OCI-LY1 (cell line): Measurements from ENCODE around the gene PIGH.

Experiments
- H2AFZ ChIP-seq: fragments of 200-600 bp; sonication (generic), shearing (Covaris generic); 2 replicates; pipeline ENCODE4 v1.6.0; 2014; ENCODE audit warnings: antibody characterized with exemption, mild to moderate bottlenecking, low read length
- H3F3A ChIP-seq: fragments of 200-600 bp; sonication (generic), shearing (Covaris generic); 2 replicates; pipeline ENCODE4 v1.6.0; 2014; ENCODE audit warnings: mild to moderate bottlenecking, antibody characterized with exemption, low read length, moderate library complexity; ENCODE audit not compliant: insufficient read depth
- H3K27ac ChIP-seq: fragments of 200-600 bp; sonication (generic); 2 replicates; pipeline ENCODE4 v1.5.1; 2014; ENCODE audit warnings: low read length, mixed run types, mild to moderate bottlenecking, low read depth; ENCODE audit not compliant: poor library complexity, severe bottlenecking
- H3K27me3 ChIP-seq: fragments of 200-600 bp; sonication (generic); 2 replicates; pipeline ENCODE4 v1.6.0; 2014; ENCODE audit warnings: antibody characterized with exemption, mild to moderate bottlenecking, low read length, moderate library complexity; ENCODE audit not compliant: insufficient read depth
- H3K36me3 ChIP-seq: fragments of 200-600 bp; sonication (generic); 2 replicates; pipeline ENCODE4 v1.6.1; 2014; ENCODE audit warnings: mild to moderate bottlenecking, antibody characterized with exemption, low read length, moderate library complexity, mixed read lengths; ENCODE audit not compliant: insufficient read depth
- H3K4me1 ChIP-seq: fragments of 200-600 bp; sonication (generic); 2 replicates; pipeline ENCODE4 v1.5.1; 2014; ENCODE audit warnings: mild to moderate bottlenecking, low read length, moderate library complexity; ENCODE audit not compliant: insufficient read depth, severe bottlenecking
- H3K4me2 ChIP-seq: fragments of 200-600 bp; sonication (generic), shearing (Covaris generic); 2 replicates; pipeline ENCODE4 v1.6.1; 2014; ENCODE audit warnings: low read length
- H3K4me3 ChIP-seq: fragments of 200-600 bp; sonication (generic); 2 replicates; pipeline ENCODE4 v1.5.1; 2014; ENCODE audit warnings: low read length, low read depth, mild to moderate bottlenecking, mixed read lengths; ENCODE audit not compliant: poor library complexity, severe bottlenecking
- H3K79me2 ChIP-seq: fragments of 200-600 bp; shearing (Covaris generic); 2 replicates; pipeline ENCODE4 v1.6.1; 2016; ENCODE audit warnings: mixed run types, low read length, mixed read lengths; ENCODE audit not compliant: insufficient read depth
- H3K9ac ChIP-seq: fragments of 200-600 bp; sonication (generic), shearing (Covaris generic); 2 replicates; pipeline ENCODE4 v1.6.1; 2014; ENCODE audit warnings: mild to moderate bottlenecking, low read length, mixed read lengths
- H3K9me2 ChIP-seq: fragments of 200-600 bp; sonication (generic), shearing (Covaris generic); 2 replicates; pipeline ENCODE4 v1.6.1; 2014; ENCODE audit warnings: low read depth, mild to moderate bottlenecking, low read length, mixed read lengths
- H3K9me3 ChIP-seq: fragments of 200-600 bp; shearing (Covaris generic); 2 replicates; pipeline ENCODE4 v1.6.1; 2014; ENCODE audit warnings: low read length, mixed read lengths
- H4K20me1 ChIP-seq: fragments of 200-600 bp; sonication (generic), shearing (Covaris generic); 2 replicates; pipeline ENCODE4 v1.6.0; 2016; ENCODE audit warnings: mild to moderate bottlenecking, low read length; ENCODE audit not compliant: insufficient read depth
- EZH2 ChIP-seq: fragments of 200-600 bp; sonication (generic), shearing (Covaris generic); IDR thresholded peaks from 2 replicates; pipeline ENCODE4 v1.8.0; 2017; ENCODE audit warnings: borderline replicate concordance, mixed run types, mild to moderate bottlenecking, antibody characterized with exemption, low read length, moderate library complexity, mixed read lengths
- TF ChIP-seq, protein P1 (sequence below): fragments of 200-600 bp; sonication (generic), shearing (Covaris generic); IDR thresholded peaks from 2 replicates; pipeline ENCODE4 v1.5.1; 2017; ENCODE audit warnings: mild to moderate bottlenecking, antibody characterized with exemption, low read length, moderate library complexity, mixed read lengths

The PIGH gene

DNA sequence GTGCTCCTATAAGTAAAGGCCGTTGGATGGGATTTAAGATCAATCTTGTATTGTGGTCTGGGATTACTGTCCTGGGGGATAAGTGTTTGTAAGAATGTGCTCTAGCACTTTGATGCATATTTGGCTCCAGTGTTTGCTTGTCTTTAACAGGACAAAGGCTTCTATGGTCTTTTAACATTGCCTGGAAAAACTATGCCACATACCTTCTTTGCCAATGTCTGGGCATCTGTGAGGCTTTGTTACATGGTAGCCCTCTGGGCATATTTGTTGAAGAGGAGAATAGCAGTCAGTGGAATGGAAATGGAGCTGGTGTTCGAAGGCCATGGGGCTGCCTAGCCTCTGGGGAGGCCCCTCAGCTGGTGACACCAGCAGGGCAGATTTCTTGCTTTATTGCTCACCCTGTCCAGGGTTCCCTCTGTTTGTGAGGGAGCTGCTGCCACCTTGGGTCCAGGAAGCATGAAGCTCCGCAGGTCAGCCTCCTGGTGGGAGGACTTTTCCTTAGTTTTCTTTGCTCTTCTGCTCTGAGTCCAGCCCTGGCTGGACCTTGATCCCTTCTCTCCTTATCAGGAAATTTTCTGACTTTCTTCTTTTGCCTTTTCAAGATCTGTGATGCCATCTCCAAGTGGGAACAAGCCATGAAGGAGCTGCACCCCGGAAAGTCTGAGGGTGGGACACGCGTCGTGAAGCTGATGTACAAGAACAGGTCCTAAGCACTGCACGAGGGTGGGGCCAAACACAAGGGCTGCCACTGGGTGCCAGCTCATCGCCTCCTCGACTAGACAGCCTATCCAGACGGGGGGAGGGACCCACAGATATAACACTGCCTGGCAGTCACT lies 19.5 kb downstream of the PIGH start:
- H3K27me3 ChIP-seq, result peaks cover 3% of the 10 kb centered on the region; the same call in 1 of the 2 replicates
- no peaks in the 10 kb centered on the region for H4K20me1 ChIP-seq
- no peak overlapping the region for H2AFZ ChIP-seq
- no peak overlapping the region for H3K9ac ChIP-seq
- H3K4me3 ChIP-seq, result no peak overlapping the region
- no peak overlapping the region for H3K27ac ChIP-seq
- no peaks in the 10 kb centered on the region for H3K9me2 ChIP-seq
- H3F3A ChIP-seq, result no peaks in the 10 kb centered on the region
- TF ChIP-seq EZH2, result no peak
- TF ChIP-seq, protein P1, sequence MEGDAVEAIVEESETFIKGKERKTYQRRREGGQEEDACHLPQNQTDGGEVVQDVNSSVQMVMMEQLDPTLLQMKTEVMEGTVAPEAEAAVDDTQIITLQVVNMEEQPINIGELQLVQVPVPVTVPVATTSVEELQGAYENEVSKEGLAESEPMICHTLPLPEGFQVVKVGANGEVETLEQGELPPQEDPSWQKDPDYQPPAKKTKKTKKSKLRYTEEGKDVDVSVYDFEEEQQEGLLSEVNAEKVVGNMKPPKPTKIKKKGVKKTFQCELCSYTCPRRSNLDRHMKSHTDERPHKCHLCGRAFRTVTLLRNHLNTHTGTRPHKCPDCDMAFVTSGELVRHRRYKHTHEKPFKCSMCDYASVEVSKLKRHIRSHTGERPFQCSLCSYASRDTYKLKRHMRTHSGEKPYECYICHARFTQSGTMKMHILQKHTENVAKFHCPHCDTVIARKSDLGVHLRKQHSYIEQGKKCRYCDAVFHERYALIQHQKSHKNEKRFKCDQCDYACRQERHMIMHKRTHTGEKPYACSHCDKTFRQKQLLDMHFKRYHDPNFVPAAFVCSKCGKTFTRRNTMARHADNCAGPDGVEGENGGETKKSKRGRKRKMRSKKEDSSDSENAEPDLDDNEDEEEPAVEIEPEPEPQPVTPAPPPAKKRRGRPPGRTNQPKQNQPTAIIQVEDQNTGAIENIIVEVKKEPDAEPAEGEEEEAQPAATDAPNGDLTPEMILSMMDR, result no peak
- H3K4me1 ChIP-seq, result no peaks in the 10 kb centered on the region
- peaks cover under 1% of the 10 kb centered on the region; the same call in 1 of the 2 replicates for H3K36me3 ChIP-seq
- H3K79me2 ChIP-seq, result no peaks in the 10 kb centered on the region
- H3K4me2 ChIP-seq, result no peak overlapping the region
- no peaks in the 10 kb centered on the region for H3K9me3 ChIP-seq

DNA sequence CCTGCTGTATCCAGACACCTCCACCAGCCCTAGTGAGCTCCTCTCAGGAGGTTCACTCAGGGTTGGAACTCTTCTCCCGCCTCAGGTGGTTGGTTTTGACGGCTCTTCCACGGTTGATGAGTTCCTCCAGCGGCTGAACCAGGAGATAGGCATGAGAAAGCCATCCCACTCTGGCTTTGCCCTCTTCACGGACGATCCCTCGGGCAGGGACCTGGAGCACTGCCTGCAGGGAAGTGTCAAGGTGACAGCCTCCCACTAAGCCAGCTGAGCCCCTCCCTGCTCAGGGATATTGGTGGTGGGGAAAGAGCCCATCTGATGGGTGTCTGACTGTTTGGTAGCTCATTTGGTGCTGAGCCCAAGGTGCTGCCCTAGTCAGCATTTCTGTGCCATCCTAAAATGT lies 20.4 kb downstream of the PIGH start:
- Histone ChIP-seq H3K79me2 (no peaks in the 10 kb centered on the region), H3K9me2 (no peaks in the 10 kb centered on the region), H2AFZ (no peak overlapping the region), H4K20me1 (no peaks in the 10 kb centered on the region), H3K9me3 (no peaks in the 10 kb centered on the region), H3F3A (no peaks in the 10 kb centered on the region), H3K27ac (no peak overlapping the region), H3K27me3 (peaks cover 7% of the 10 kb centered on the region; the same call in 1 of the 2 replicates), H3K4me3 (no peak overlapping the region), H3K4me2 (no peak overlapping the region), H3K4me1 (no peaks in the 10 kb centered on the region), H3K36me3 (no peaks in the 10 kb centered on the region), H3K9ac (no peak overlapping the region)
- no peak for TF ChIP-seq EZH2
- TF ChIP-seq, protein P1, result no peak

GRCh38 chr14:67579040-67579439 lies 21.0 kb downstream of the PIGH start:
- no peaks in the 10 kb centered on the region for H3K9me2 ChIP-seq
- H3F3A ChIP-seq, result no peaks in the 10 kb centered on the region
- no peaks in the 10 kb centered on the region for H3K4me1 ChIP-seq
- no peak overlapping the region for H2AFZ ChIP-seq
- H3K27ac ChIP-seq, result no peak overlapping the region
- H4K20me1 ChIP-seq, result no peaks in the 10 kb centered on the region
- no peak overlapping the region for H3K9ac ChIP-seq
- peaks cover 7% of the 10 kb centered on the region; the same call in 1 of the 2 replicates for H3K27me3 ChIP-seq
- H3K4me3 ChIP-seq, result no peak overlapping the region
- no peaks in the 10 kb centered on the region for H3K9me3 ChIP-seq
- H3K79me2 ChIP-seq, result no peaks in the 10 kb centered on the region
- no peak overlapping the region for H3K4me2 ChIP-seq
- no peaks in the 10 kb centered on the region for H3K36me3 ChIP-seq
- TF ChIP-seq EZH2, result no peak
- TF ChIP-seq, protein P1, result no peak
